ENCODE results near the gene UNC13B.
"Not testable (repeated sequence)": the region's sequence is repeated elsewhere in the genome, so short reads cannot be mapped to it uniquely, and the experiment has no call there.

- not testable (repeated sequence) for TF ChIP-seq YY1 (IDR thresholded peaks at IDR 0.05; ENCODE audit: insufficient read depth, insufficient read length); ZNF274 (IDR thresholded peaks at IDR 0.05; ENCODE audit: low read depth, low read length)
These were observed 20.6 kb downstream of the UNC13B start for GRCh38 chr9:35182401-35182800.
